ENCODE data around the gene KCNH2. TPM values are rescaled to one million over a fixed set of nuclear protein-coding genes. Genes with fewer than 3 reads are reported as not detected.

KCNH2 gene
- total and polyA plus RNA-seq, 4 donors: 0.43 to 2.0 (median 1.3) TPM

DNA sequence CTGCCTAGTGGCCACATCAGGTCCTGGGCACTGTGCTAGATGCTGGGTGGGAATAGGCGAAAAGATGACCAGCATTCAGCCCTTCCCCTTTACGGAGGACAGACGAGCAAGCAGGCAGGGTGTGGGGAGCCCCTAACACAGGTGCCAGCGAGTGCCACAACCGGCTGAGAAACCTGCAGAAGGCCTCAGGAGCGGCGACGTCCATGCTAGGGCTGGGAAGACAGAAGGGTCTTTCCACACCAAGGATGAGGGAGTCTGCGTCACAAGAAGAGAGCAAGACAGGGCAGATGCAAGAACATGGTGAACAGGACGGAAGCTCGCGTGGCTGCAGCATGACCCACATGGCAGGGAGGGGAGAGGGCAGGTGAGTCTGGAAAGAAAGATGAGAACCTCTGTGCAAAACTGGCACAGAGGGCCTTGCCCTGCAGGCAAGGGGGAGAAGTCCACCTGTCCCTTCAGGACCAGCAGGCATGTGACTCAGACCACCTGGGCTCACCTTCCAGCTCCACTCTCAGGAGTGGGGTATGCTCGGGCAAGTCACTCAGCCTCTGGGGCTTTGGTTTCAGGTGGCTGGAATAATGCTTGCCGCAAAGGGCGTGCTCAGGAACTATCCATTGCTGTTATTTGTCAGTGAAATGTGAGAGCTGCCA is 36.6 kb downstream of the KCNH2 start:
- TF ChIP-seq, protein P1, sequence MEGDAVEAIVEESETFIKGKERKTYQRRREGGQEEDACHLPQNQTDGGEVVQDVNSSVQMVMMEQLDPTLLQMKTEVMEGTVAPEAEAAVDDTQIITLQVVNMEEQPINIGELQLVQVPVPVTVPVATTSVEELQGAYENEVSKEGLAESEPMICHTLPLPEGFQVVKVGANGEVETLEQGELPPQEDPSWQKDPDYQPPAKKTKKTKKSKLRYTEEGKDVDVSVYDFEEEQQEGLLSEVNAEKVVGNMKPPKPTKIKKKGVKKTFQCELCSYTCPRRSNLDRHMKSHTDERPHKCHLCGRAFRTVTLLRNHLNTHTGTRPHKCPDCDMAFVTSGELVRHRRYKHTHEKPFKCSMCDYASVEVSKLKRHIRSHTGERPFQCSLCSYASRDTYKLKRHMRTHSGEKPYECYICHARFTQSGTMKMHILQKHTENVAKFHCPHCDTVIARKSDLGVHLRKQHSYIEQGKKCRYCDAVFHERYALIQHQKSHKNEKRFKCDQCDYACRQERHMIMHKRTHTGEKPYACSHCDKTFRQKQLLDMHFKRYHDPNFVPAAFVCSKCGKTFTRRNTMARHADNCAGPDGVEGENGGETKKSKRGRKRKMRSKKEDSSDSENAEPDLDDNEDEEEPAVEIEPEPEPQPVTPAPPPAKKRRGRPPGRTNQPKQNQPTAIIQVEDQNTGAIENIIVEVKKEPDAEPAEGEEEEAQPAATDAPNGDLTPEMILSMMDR (IDR thresholded peaks at IDR 0.05; ENCODE audit: control extremely low read depth, extremely low read depth): no peak
- no peak for DNase-seq
- no peak overlapping the region for H3K9ac ChIP-seq (ENCODE audit: insufficient read depth in 1 of 2, low read length in 2 of 2)
- WGBS, 2 donors: 84 to 93% methylated on average over 15 of the region's 15 CpGs
- no peaks in the 10 kb centered on the region for H3K36me3 ChIP-seq (ENCODE audit: control insufficient read depth in 4 of 4, insufficient read depth in 4 of 4, low read length in 4 of 4)
- no peak overlapping the region for H3K27ac ChIP-seq (ENCODE audit: low read depth in 1 of 2, low read length in 1 of 2)
- peaks cover 0 to 2% (median 0%) of the 10 kb centered on the region in 3 donors for H3K27me3 ChIP-seq (ENCODE audit: control insufficient read depth in 3 of 3, insufficient read depth in 3 of 3, low read length in 2 of 3)
- H3K4me1 ChIP-seq (ENCODE audit: control insufficient read depth in 5 of 5, insufficient read depth in 5 of 5, low read length in 5 of 5): peaks cover 0 to 27% (median 0%) of the 10 kb centered on the region in 5 donors
- no peak overlapping the region for H3K4me3 ChIP-seq
- no peaks in the 10 kb centered on the region for H3K9me3 ChIP-seq (ENCODE audit: control insufficient read depth in 4 of 4, insufficient read depth in 3 of 4, low read length in 3 of 4)
- no peak for ATAC-seq (ENCODE audit: insufficient read depth, low FRiP score)

DNA sequence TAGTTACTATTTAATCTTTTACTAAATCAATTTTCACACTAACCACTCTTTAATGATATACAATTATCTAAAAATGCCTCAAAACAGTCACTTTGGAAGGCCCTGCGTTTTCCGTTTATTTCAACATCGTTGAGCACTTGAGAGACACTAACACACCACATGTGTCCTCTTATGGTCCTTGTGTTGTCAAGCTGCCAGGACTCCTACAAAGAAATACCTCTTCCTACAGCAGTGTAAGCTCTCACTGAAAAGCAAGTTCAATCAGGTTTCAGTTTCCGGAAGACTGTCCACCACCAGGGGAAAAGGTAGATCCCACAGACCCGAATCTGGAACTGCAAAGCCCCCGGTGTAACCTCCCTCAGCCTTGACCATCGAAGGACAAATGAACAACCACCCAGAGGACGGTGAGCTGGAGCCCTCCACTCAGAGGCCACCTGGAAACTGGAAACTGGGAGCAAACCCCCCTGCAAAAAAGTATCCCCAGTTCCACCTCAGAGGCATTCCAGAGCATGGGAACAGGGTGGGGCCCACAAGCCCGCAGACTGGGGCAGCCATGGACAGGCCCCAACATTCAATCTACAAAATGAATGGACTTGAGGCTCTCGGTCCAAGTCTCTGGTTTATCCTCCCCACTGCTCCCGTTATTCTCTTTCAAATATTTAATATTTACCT is 37.6 kb downstream of the KCNH2 start:
- no peak overlapping the region for H3K27ac ChIP-seq (ENCODE audit: low read depth in 1 of 2, low read length in 1 of 2)
- H3K27me3 ChIP-seq (ENCODE audit: control insufficient read depth in 3 of 3, insufficient read depth in 3 of 3, low read length in 2 of 3): peaks cover 0 to 2% (median 0%) of the 10 kb centered on the region in 3 donors
- peaks cover 0 to 25% (median 0%) of the 10 kb centered on the region in 5 donors for H3K4me1 ChIP-seq (ENCODE audit: control insufficient read depth in 5 of 5, insufficient read depth in 5 of 5, low read length in 5 of 5)
- TF ChIP-seq, protein P1 (IDR thresholded peaks at IDR 0.05; ENCODE audit: control extremely low read depth, extremely low read depth): no peak
- ATAC-seq (ENCODE audit: insufficient read depth, low FRiP score) (no peak), DNase-seq (no peak)
- H3K9me3 ChIP-seq (ENCODE audit: control insufficient read depth in 4 of 4, insufficient read depth in 3 of 4, low read length in 3 of 4): no peaks in the 10 kb centered on the region
- WGBS, 2 donors: 78 to 79% methylated on average over 11 of the region's 11 CpGs
- no peak overlapping the region for H3K4me3 ChIP-seq
- H3K9ac ChIP-seq (ENCODE audit: insufficient read depth in 1 of 2, low read length in 2 of 2): no peak overlapping the region
- no peaks in the 10 kb centered on the region for H3K36me3 ChIP-seq (ENCODE audit: control insufficient read depth in 4 of 4, insufficient read depth in 4 of 4, low read length in 4 of 4)

DNA sequence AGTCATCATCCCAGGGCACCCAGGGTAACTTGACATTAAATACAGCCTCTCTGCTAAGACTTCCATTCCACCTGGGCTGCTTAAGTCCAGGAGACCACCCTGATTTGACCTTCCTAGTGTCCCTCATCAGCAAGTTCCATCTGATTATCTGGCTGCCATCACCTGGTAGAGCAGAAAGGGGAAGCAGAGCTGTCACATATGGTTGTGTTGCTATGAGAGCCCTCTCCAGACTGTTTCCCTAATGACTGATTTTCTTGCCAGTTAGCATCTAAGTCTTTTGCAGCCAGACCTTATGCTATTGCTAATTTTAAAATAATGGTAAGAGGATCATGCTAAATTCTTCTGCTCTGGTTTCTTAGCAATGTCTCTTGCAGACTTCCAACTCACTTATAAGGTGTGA is 38.7 kb downstream of the KCNH2 start:
- Histone ChIP-seq H3K4me1 (ENCODE audit: control insufficient read depth in 5 of 5, insufficient read depth in 5 of 5, low read length in 5 of 5) (peaks cover 0 to 17% (median 0%) of the 10 kb centered on the region in 5 donors), H3K27ac (ENCODE audit: low read depth in 1 of 2, low read length in 1 of 2) (no peak overlapping the region), H3K9ac (ENCODE audit: insufficient read depth in 1 of 2, low read length in 2 of 2) (no peak overlapping the region), H3K9me3 (ENCODE audit: control insufficient read depth in 4 of 4, insufficient read depth in 3 of 4, low read length in 3 of 4) (no peaks in the 10 kb centered on the region), H3K36me3 (ENCODE audit: control insufficient read depth in 4 of 4, insufficient read depth in 4 of 4, low read length in 4 of 4) (no peaks in the 10 kb centered on the region), H3K4me3 (no peak overlapping the region), H3K27me3 (ENCODE audit: control insufficient read depth in 3 of 3, insufficient read depth in 3 of 3, low read length in 2 of 3) (peaks cover 0 to 2% (median 0%) of the 10 kb centered on the region in 3 donors)
- no peak for ATAC-seq (ENCODE audit: insufficient read depth, low FRiP score)
- TF ChIP-seq, protein P1 (IDR thresholded peaks at IDR 0.05; ENCODE audit: control extremely low read depth, extremely low read depth): no peak
- no peak for DNase-seq

Measured in lung (tissue), 12 donors.